Heart left ventricle (tissue), 13 donors: ENCODE results near the gene CUBN.

ENCODE experiments used
- CTCF ChIP-seq, 12 donors: fragments of 200-600 bp; sonication (generic) in 4 of 12; IDR thresholded peaks; one replicate each; pipeline versions ENCODE4 v1.5.0 to v1.8.0; 2018 to 2022; ENCODE audit warnings: antibody characterized with exemption in 12 of 12, mild to moderate bottlenecking in 5 of 12
- POLR2A ChIP-seq, 2 donors: fragments of 450-650 bp; IDR thresholded peaks; one replicate each; pipeline ENCODE4 v1.6.1; 2017; ENCODE audit warnings: antibody characterized with exemption in 2 of 2, mild to moderate bottlenecking in 2 of 2, moderate library complexity in 2 of 2
- donor health status: ischemic (EF 13 %, LVEDD 7.1; RV severe dilation, severe dysfunction).
- donor health status: DM: no; HTN: yes; CAD: no.
- donor health status: DM: no; HTN: no; CAD: no.
- donor health status: ischemic (EF 25% LVEDD 6.9; RV normal size, moderate dysfunction).
- donor health status: ischemic (EF 25% LVEDD 5.7; RV mildly dilated, moderate dysfunction).
- donor health status: ischemic (EF 35%, LVEDD 5.7; RV mildly dilated, moderate dysfunction).
- donor health status: nonischemic (EF 11% LVEDD 7.7; RV severe dilation, severe dysfunction).
- donor health status: DM: yes; HTN: yes; CAD: no.
- donor health status: PGD.
- donor health status: ischemic (EF 29% LVEDD 5.4; RV normal size, mild dysfunction).
- donor health status: nonischemic (EF 23%, LVEDD 6.1; RV moderate dilation, normal function).

GRCh38 chr10:17074541-17074847 is 55.1 kb downstream of the CUBN start:
- TF ChIP-seq CTCF (IDR thresholded peaks at IDR 0.05) (no peak), POLR2A (IDR thresholded peaks at IDR 0.05) (no peak)
